CD8-positive, alpha-beta memory T cell (primary cell): ENCODE results near the gene NIM1K. TPM values are rescaled to one million over a fixed set of nuclear protein-coding genes. Genes with fewer than 3 reads are reported as not detected.
A peak's percentile ranks its signal among the peaks of the same experiment; 100 is the strongest.

Experiments
- CTCF ChIA-PET: fragments of 350-600 bp; sonication (Branson Sonifier 250); formaldehyde crosslinking; loops from one replicate; lab custom pipeline; 2021; ENCODE audit warnings: antibody characterized with exemption; lab: Charles Lee
- POLR2A ChIA-PET: fragments of 350-600 bp; sonication (Branson Sonifier 250); formaldehyde crosslinking; loops from one replicate; lab custom pipeline; 2021; ENCODE audit warnings: antibody characterized with exemption; lab: Charles Lee
- DNase-seq, 5 donors: peaks; one replicate each; pipeline versions ENCODE4 v3.0.0 to v3.0.0-alpha.2; 2020 to 2022; ENCODE audit warnings: mixed read lengths in 1 of 5
- H3K27ac ChIP-seq: one replicate; pipeline ENCODE4 v1.7.0; 2013; ENCODE audit warnings: low read depth, mild to moderate bottlenecking, low read length, moderate library complexity
- H3K27me3 ChIP-seq: 2 replicates; pipeline ENCODE4 v1.7.0; 2013; ENCODE audit warnings: low read length, mild to moderate bottlenecking; ENCODE audit not compliant: insufficient read depth, poor library complexity, severe bottlenecking
- H3K36me3 ChIP-seq: 2 replicates; pipeline ENCODE4 v1.7.0; 2013; ENCODE audit warnings: mild to moderate bottlenecking, low read length, moderate library complexity; ENCODE audit not compliant: insufficient read depth
- H3K4me1 ChIP-seq: 2 replicates; pipeline ENCODE4 v1.7.0; 2013; ENCODE audit warnings: mild to moderate bottlenecking, low read length, moderate library complexity; ENCODE audit not compliant: insufficient read depth
- H3K4me3 ChIP-seq: 2 replicates; pipeline ENCODE4 v1.7.0; 2013; ENCODE audit warnings: mild to moderate bottlenecking, low read length
- H3K9me3 ChIP-seq: 2 replicates; pipeline ENCODE4 v1.7.0; 2013; ENCODE audit warnings: mild to moderate bottlenecking, low read length
- H3K27ac Mint-ChIP-seq, 8 donors: one replicate each; pipeline ENCODE4 v1.8.0; 2020 to 2021; ENCODE audit warnings: mixed read lengths in 8 of 8, mild to moderate bottlenecking in 6 of 8, inconsistent platforms in 3 of 8, moderate library complexity in 3 of 8
- H3K27me3 Mint-ChIP-seq, 2 donors: one replicate each; pipeline ENCODE4 v1.8.0; 2020 to 2021; ENCODE audit warnings: mixed read lengths in 2 of 2, mild to moderate bottlenecking in 1 of 2, moderate library complexity in 1 of 2
- H3K36me3 Mint-ChIP-seq, 3 donors: one replicate each; pipeline ENCODE4 v1.8.0; 2020 to 2021; ENCODE audit warnings: mixed read lengths in 3 of 3, inconsistent platforms in 1 of 3, mild to moderate bottlenecking in 1 of 3
- H3K4me1 Mint-ChIP-seq, 3 donors: one replicate each; pipeline ENCODE4 v1.8.0; 2020 to 2021; ENCODE audit warnings: mixed read lengths in 3 of 3, inconsistent platforms in 1 of 3, mild to moderate bottlenecking in 1 of 3
- H3K4me3 Mint-ChIP-seq, 7 donors: one replicate each; pipeline ENCODE4 v1.8.0; 2020 to 2021; ENCODE audit warnings: mixed read lengths in 7 of 7, mild to moderate bottlenecking in 6 of 7, moderate library complexity in 4 of 7, inconsistent platforms in 2 of 7
- H3K9me3 Mint-ChIP-seq, 5 donors: one replicate each; pipeline ENCODE4 v1.8.0; 2020 to 2022; ENCODE audit warnings: mixed read lengths in 5 of 5, mild to moderate bottlenecking in 3 of 5, moderate library complexity in 2 of 5, inconsistent platforms in 1 of 5
- polyA plus RNA-seq: library from polyadenylated mRNA; unstranded; fragments of 300-500 nt; fragmentation: Illumina TruSeq; gene quantifications from one replicate; pipeline ENCODE4 v1.2.3, GENCODE V29; 2021
- total RNA-seq, 2 experiments: library from RNA; stranded (reverse); gene quantifications; one replicate each; pipeline ENCODE4 v1.2.3, GENCODE V29; 2021

The NIM1K gene
- total and polyA plus RNA-seq, 3 experiments from 2014 or later = 0.20 to 0.70 (median 0.40) TPM

DNA sequence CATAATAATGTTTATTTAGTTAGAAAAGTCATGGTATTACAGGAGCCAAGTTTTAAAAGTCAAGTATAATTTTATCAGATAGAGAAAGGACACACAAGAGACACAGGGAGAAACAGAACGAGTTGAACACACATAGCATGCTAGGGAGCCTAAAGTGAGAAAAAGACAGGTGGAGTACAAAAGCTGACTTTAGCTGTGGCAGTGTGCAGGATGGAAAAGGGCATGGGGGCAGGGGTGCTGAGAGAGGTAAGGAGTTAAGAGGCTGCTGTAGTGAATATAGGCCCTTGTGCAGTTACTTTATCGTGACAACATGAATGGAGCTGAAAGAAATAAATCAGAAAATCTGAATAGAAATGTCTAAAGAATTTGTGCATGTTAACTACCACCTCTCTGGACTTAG is 103.2 kb downstream of the NIM1K start:
- H3K9me3 Mint-ChIP-seq = no peaks in the 10 kb centered on the region
- DNase-seq = no peak
- Histone ChIP-seq H3K9me3 (no peaks in the 10 kb centered on the region), H3K4me1 (no peaks in the 10 kb centered on the region), H3K36me3 (peaks cover 50% of the 10 kb centered on the region), H3K27me3 (no peaks in the 10 kb centered on the region), H3K4me3 (no peak overlapping the region), H3K27ac (no peak overlapping the region)
- H3K4me1 Mint-ChIP-seq = peaks cover 0 to 2% (median 0%) of the 10 kb centered on the region in 3 donors
- no peaks in the 10 kb centered on the region for H3K27me3 Mint-ChIP-seq
- ChIA-PET POLR2A (interaction anchor here (0.6 kb wide), 1 partner anchor 189 kb away, joined by 3 read pairs; the partner anchor contains the start of gene TMEM267), CTCF (no interaction called here)
- H3K4me3 Mint-ChIP-seq = no peak overlapping the region
- peaks cover 23 to 82% (median 35%) of the 10 kb centered on the region in 3 donors for H3K36me3 Mint-ChIP-seq
- H3K27ac Mint-ChIP-seq = peak overlapping the region in 4 of 8 donors; percentile 3 to 95 (median 30)

DNA sequence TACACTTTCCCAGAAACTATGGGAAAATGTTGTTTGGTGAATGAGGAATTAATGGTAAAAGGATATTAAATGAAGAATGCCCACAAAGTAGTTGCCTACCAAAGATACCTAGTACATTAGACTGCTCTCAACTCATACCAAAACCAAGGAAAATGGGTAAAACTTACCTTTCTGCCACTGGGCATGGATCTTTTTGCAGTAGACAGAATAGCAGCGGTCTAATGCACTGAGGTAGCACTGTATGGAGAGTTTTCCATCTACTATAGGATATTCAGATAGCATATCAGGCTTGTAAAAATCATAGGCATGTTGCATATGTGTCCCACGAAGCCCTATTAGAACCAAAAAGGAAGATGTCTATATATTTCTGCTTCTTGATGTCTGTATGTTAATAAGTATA is 104.8 kb downstream of the NIM1K start:
- Histone ChIP-seq H3K27ac (no peak overlapping the region), H3K9me3 (no peaks in the 10 kb centered on the region), H3K4me1 (no peaks in the 10 kb centered on the region), H3K4me3 (no peak overlapping the region), H3K27me3 (no peaks in the 10 kb centered on the region), H3K36me3 (peaks cover 45% of the 10 kb centered on the region)
- H3K4me1 Mint-ChIP-seq = peaks cover 10 to 11% (median 10%) of the 10 kb centered on the region in 3 donors
- peaks cover 20 to 78% (median 39%) of the 10 kb centered on the region in 3 donors for H3K36me3 Mint-ChIP-seq
- peak overlapping the region in 1 of 8 donors; percentile 46 for H3K27ac Mint-ChIP-seq
- H3K27me3 Mint-ChIP-seq = no peaks in the 10 kb centered on the region
- no peaks in the 10 kb centered on the region for H3K9me3 Mint-ChIP-seq
- ChIA-PET CTCF (no interaction called here), POLR2A (no interaction called here)
- H3K4me3 Mint-ChIP-seq = no peak overlapping the region
- DNase-seq = no peak

DNA sequence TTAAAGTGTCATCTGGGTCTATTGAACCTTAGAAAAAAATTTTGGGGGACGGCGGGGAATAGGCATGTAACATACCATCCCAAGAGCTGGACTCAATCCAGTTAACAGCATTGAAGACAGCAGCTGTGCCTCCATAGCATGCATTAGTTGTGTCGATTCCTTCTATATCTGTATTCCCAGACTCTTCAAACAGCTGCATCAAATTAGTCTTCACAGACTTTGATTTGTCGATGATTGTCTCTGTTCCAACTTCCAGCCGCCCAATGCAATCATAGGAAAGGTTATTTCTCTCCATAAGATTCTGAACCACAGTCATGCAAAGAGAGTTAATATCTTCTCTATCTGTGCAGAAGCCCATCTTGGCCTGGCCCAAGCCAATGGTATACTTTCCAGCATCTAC is 106.4 kb downstream of the NIM1K start:
- Mint-ChIP-seq H3K27ac (no peak overlapping the region), H3K4me1 (peaks cover 16 to 24% (median 24%) of the 10 kb centered on the region in 3 donors), H3K4me3 (no peak overlapping the region), H3K9me3 (no peaks in the 10 kb centered on the region), H3K36me3 (peaks cover 20 to 68% (median 36%) of the 10 kb centered on the region in 3 donors), H3K27me3 (no peaks in the 10 kb centered on the region)
- Histone ChIP-seq H3K9me3 (no peaks in the 10 kb centered on the region), H3K27me3 (no peaks in the 10 kb centered on the region), H3K4me3 (no peak overlapping the region), H3K36me3 (peaks cover 38% of the 10 kb centered on the region), H3K27ac (no peak overlapping the region), H3K4me1 (peaks cover 5% of the 10 kb centered on the region)
- ChIA-PET CTCF (no interaction called here), POLR2A (no interaction called here)
- no peak for DNase-seq

- H3K9me3 ChIP-seq = no peaks in the 10 kb centered on the region
- POLR2A ChIA-PET = no interaction called here
These were observed 108.1 kb downstream of the NIM1K start for GRCh38 chr5:43300112-43300511.

DNA sequence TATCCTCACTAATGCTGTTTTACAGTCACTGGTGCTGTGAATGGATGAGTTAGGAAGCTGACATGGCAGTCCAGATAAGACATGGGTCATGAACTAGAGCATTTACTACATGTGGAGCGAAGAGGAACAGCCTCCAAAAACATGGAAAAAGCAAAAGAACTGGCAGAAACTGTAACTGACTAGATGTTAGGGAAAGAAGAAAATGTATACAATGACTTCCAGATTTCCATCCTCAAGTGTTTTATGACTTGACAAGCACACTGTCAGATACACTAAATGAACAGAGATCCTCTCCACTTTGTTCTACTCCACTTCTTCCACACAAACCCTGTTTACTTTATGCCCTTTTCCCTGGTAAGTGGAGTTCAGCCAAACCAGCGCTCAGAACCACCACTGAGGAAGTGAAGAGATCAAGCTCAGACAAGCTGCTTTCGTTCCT is 109.6 kb downstream of the NIM1K start:
- Histone ChIP-seq H3K27ac (no peak overlapping the region), H3K27me3 (no peaks in the 10 kb centered on the region), H3K36me3 (peaks cover 13% of the 10 kb centered on the region), H3K9me3 (no peaks in the 10 kb centered on the region), H3K4me3 (no peak overlapping the region), H3K4me1 (peaks cover 5% of the 10 kb centered on the region)
- no peak overlapping the region for H3K27ac Mint-ChIP-seq
- no peak overlapping the region for H3K4me3 Mint-ChIP-seq
- no peak for DNase-seq
- ChIA-PET CTCF (no interaction called here), POLR2A (no interaction called here)
- peaks cover 30 to 48% (median 35%) of the 10 kb centered on the region in 3 donors for H3K4me1 Mint-ChIP-seq
- H3K9me3 Mint-ChIP-seq = no peaks in the 10 kb centered on the region
- no peaks in the 10 kb centered on the region for H3K27me3 Mint-ChIP-seq
- H3K36me3 Mint-ChIP-seq = peaks cover 1 to 42% (median 16%) of the 10 kb centered on the region in 3 donors

More at GRCh38 chr5:43300112-43300511, 108.1 kb downstream of the NIM1K start:
- no peaks in the 10 kb centered on the region for H3K27me3 ChIP-seq
- Mint-ChIP-seq H3K9me3 (no peaks in the 10 kb centered on the region), H3K4me3 (no peak overlapping the region), H3K27me3 (no peaks in the 10 kb centered on the region), H3K36me3 (peaks cover 8 to 56% (median 24%) of the 10 kb centered on the region in 3 donors), H3K4me1 (peaks cover 25 to 39% (median 35%) of the 10 kb centered on the region in 3 donors), H3K27ac (no peak overlapping the region)
- H3K36me3 ChIP-seq = peaks cover 26% of the 10 kb centered on the region
- CTCF ChIA-PET = interaction anchor here (1.1 kb wide), 1 partner anchor 184 kb away, joined by 5 read pairs; the partner anchor contains the start of gene TMEM267
- no peak overlapping the region for H3K4me3 ChIP-seq
- no peak overlapping the region for H3K27ac ChIP-seq
- peaks cover 5% of the 10 kb centered on the region for H3K4me1 ChIP-seq
- DNase-seq = no peak

- H3K27me3 Mint-ChIP-seq = no peaks in the 10 kb centered on the region
- Histone ChIP-seq H3K4me3 (no peak overlapping the region), H3K27me3 (no peaks in the 10 kb centered on the region), H3K36me3 (peaks cover 6% of the 10 kb centered on the region), H3K4me1 (peaks cover 5% of the 10 kb centered on the region), H3K9me3 (no peaks in the 10 kb centered on the region), H3K27ac (no peak overlapping the region)
- CTCF ChIA-PET = no interaction called here
- H3K27ac Mint-ChIP-seq = peak overlapping the region in 1 of 8 donors; percentile 33
- peaks cover 30 to 49% (median 35%) of the 10 kb centered on the region in 3 donors for H3K4me1 Mint-ChIP-seq
- no peak for DNase-seq
- peaks cover 0 to 35% (median 13%) of the 10 kb centered on the region in 3 donors for H3K36me3 Mint-ChIP-seq
- no peak overlapping the region for H3K4me3 Mint-ChIP-seq
- POLR2A ChIA-PET = no interaction called here
- H3K9me3 Mint-ChIP-seq = no peaks in the 10 kb centered on the region
These were observed 110.5 kb downstream of the NIM1K start for GRCh38 chr5:43302481-43302880.

DNA sequence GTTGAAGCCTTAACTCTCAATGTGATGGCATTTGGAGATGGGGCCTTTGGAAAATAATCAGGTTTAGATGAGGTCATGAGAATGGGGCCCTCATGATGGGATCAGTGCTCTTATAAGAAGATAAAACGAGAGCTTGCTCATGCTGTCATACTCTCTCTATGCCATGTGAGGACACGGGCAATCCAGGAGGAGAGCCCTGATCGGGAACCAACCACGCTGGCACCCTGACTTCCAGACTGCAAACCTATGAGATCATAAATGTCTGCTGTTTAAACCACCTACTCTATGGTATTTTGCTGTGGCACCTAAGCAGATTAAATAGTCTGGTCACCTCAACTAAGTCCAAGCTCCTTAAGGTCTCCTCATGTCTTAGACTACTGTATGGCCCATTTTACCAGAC is 111.2 kb downstream of the NIM1K start:
- peak overlapping the region in 1 of 7 donors; percentile 32 for H3K4me3 Mint-ChIP-seq
- Histone ChIP-seq H3K4me1 (peaks cover 5% of the 10 kb centered on the region), H3K27ac (no peak overlapping the region), H3K9me3 (no peaks in the 10 kb centered on the region), H3K36me3 (peaks cover 5% of the 10 kb centered on the region), H3K27me3 (no peaks in the 10 kb centered on the region), H3K4me3 (no peak overlapping the region)
- DNase-seq = no peak
- H3K9me3 Mint-ChIP-seq = no peaks in the 10 kb centered on the region
- CTCF ChIA-PET = interaction anchor here (1.2 kb wide), 1 partner anchor 394 kb away, joined by 3 read pairs; no protein-coding TSS in a partner anchor
- no peaks in the 10 kb centered on the region for H3K27me3 Mint-ChIP-seq
- H3K36me3 Mint-ChIP-seq = peaks cover 0 to 29% (median 11%) of the 10 kb centered on the region in 3 donors
- no peak overlapping the region for H3K27ac Mint-ChIP-seq
- peaks cover 30 to 54% (median 41%) of the 10 kb centered on the region in 3 donors for H3K4me1 Mint-ChIP-seq
- POLR2A ChIA-PET = no interaction called here

DNA sequence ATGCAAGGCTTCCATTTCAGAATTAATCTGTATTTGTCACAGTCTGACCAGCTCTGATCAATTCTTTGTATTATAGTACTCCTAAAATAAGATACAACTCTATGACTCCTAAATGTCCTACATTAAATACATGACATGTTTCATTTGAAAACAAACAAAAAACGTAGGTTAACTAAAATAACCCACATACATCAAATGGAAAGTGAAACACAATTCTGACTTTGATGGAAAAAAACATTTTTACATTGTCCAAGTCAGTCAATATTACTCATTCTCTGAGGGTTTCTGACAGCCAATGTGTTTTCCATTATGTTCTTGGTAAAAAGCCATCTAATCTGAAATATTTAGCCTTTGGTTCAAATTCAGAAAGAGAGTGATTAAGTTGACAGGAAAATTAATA is 112.5 kb downstream of the NIM1K start:
- Histone ChIP-seq H3K27ac (no peak overlapping the region), H3K36me3 (no peaks in the 10 kb centered on the region), H3K4me3 (no peak overlapping the region), H3K27me3 (no peaks in the 10 kb centered on the region), H3K9me3 (no peaks in the 10 kb centered on the region), H3K4me1 (peaks cover 8% of the 10 kb centered on the region)
- Mint-ChIP-seq H3K27me3 (no peaks in the 10 kb centered on the region), H3K27ac (peak overlapping the region in 2 of 8 donors; percentile 50 to 73), H3K4me1 (peaks cover 33 to 62% (median 51%) of the 10 kb centered on the region in 3 donors), H3K9me3 (no peaks in the 10 kb centered on the region), H3K36me3 (peaks cover 0 to 22% (median 6%) of the 10 kb centered on the region in 3 donors), H3K4me3 (peak overlapping the region in 3 of 7 donors; percentile 6 to 66 (median 12))
- ChIA-PET POLR2A (no interaction called here), CTCF (interaction anchor here (1.2 to 1.7 kb wide), 3 partner anchors 9 to 395 kb away, joined by 3 to 4 read pairs (median 3); partner anchors contain the start of genes HMGCS1 and TMEM267)
- DNase-seq = no peak
